OCI-LY1 (cell line): ENCODE data around the gene ARID3C.

Experiments used
- H2AFZ ChIP-seq: fragments of 200-600 bp; sonication (generic), shearing (Covaris generic); 2 replicates; pipeline ENCODE4 v1.6.0; 2014; ENCODE audit warnings: antibody characterized with exemption, mild to moderate bottlenecking, low read length
- H3F3A ChIP-seq: fragments of 200-600 bp; sonication (generic), shearing (Covaris generic); 2 replicates; pipeline ENCODE4 v1.6.0; 2014; ENCODE audit warnings: mild to moderate bottlenecking, antibody characterized with exemption, low read length, moderate library complexity; ENCODE audit not compliant: insufficient read depth
- H3K27ac ChIP-seq: fragments of 200-600 bp; sonication (generic); 2 replicates; pipeline ENCODE4 v1.5.1; 2014; ENCODE audit warnings: low read length, mixed run types, mild to moderate bottlenecking, low read depth; ENCODE audit not compliant: poor library complexity, severe bottlenecking
- H3K27me3 ChIP-seq: fragments of 200-600 bp; sonication (generic); 2 replicates; pipeline ENCODE4 v1.6.0; 2014; ENCODE audit warnings: antibody characterized with exemption, mild to moderate bottlenecking, low read length, moderate library complexity; ENCODE audit not compliant: insufficient read depth
- H3K36me3 ChIP-seq: fragments of 200-600 bp; sonication (generic); 2 replicates; pipeline ENCODE4 v1.6.1; 2014; ENCODE audit warnings: mild to moderate bottlenecking, antibody characterized with exemption, low read length, moderate library complexity, mixed read lengths; ENCODE audit not compliant: insufficient read depth
- H3K4me1 ChIP-seq: fragments of 200-600 bp; sonication (generic); 2 replicates; pipeline ENCODE4 v1.5.1; 2014; ENCODE audit warnings: mild to moderate bottlenecking, low read length, moderate library complexity; ENCODE audit not compliant: insufficient read depth, severe bottlenecking
- H3K4me2 ChIP-seq: fragments of 200-600 bp; sonication (generic), shearing (Covaris generic); 2 replicates; pipeline ENCODE4 v1.6.1; 2014; ENCODE audit warnings: low read length
- H3K4me3 ChIP-seq: fragments of 200-600 bp; sonication (generic); 2 replicates; pipeline ENCODE4 v1.5.1; 2014; ENCODE audit warnings: low read length, low read depth, mild to moderate bottlenecking, mixed read lengths; ENCODE audit not compliant: poor library complexity, severe bottlenecking
- H3K79me2 ChIP-seq: fragments of 200-600 bp; shearing (Covaris generic); 2 replicates; pipeline ENCODE4 v1.6.1; 2016; ENCODE audit warnings: mixed run types, low read length, mixed read lengths; ENCODE audit not compliant: insufficient read depth
- H3K9ac ChIP-seq: fragments of 200-600 bp; sonication (generic), shearing (Covaris generic); 2 replicates; pipeline ENCODE4 v1.6.1; 2014; ENCODE audit warnings: mild to moderate bottlenecking, low read length, mixed read lengths
- H3K9me2 ChIP-seq: fragments of 200-600 bp; sonication (generic), shearing (Covaris generic); 2 replicates; pipeline ENCODE4 v1.6.1; 2014; ENCODE audit warnings: low read depth, mild to moderate bottlenecking, low read length, mixed read lengths
- H3K9me3 ChIP-seq: fragments of 200-600 bp; shearing (Covaris generic); 2 replicates; pipeline ENCODE4 v1.6.1; 2014; ENCODE audit warnings: low read length, mixed read lengths
- H4K20me1 ChIP-seq: fragments of 200-600 bp; sonication (generic), shearing (Covaris generic); 2 replicates; pipeline ENCODE4 v1.6.0; 2016; ENCODE audit warnings: mild to moderate bottlenecking, low read length; ENCODE audit not compliant: insufficient read depth
- CTCF ChIP-seq: fragments of 200-600 bp; sonication (generic), shearing (Covaris generic); IDR thresholded peaks from 2 replicates; pipeline ENCODE4 v1.5.1; 2017; ENCODE audit warnings: mild to moderate bottlenecking, antibody characterized with exemption, low read length, moderate library complexity, mixed read lengths
- EZH2 ChIP-seq: fragments of 200-600 bp; sonication (generic), shearing (Covaris generic); IDR thresholded peaks from 2 replicates; pipeline ENCODE4 v1.8.0; 2017; ENCODE audit warnings: borderline replicate concordance, mixed run types, mild to moderate bottlenecking, antibody characterized with exemption, low read length, moderate library complexity, mixed read lengths

ARID3C gene

GRCh38 chr9:34590381-34591247 is 38.3 kb downstream of the ARID3C start:
- Histone ChIP-seq H3K27me3 (peaks cover 13% of the 10 kb centered on the region; the same call in 1 of the 2 replicates), H3K79me2 (no peaks in the 10 kb centered on the region), H4K20me1 (no peaks in the 10 kb centered on the region), H2AFZ (no peak overlapping the region), H3K36me3 (no peaks in the 10 kb centered on the region), H3K4me1 (no peaks in the 10 kb centered on the region), H3K27ac (no peak overlapping the region), H3K4me3 (no peak overlapping the region), H3K9me2 (no peaks in the 10 kb centered on the region), H3K9me3 (no peaks in the 10 kb centered on the region), H3K9ac (no peak overlapping the region), H3F3A (no peaks in the 10 kb centered on the region), H3K4me2 (peak overlapping the region; percentile 34; the same call in 1 of the 2 replicates)
- TF ChIP-seq CTCF, result no peak
- TF ChIP-seq EZH2, result no peak

GRCh38 chr9:34589636-34590380 is 39.1 kb downstream of the ARID3C start, which contains the start of gene CNTFR:
Gene CNTFR, minus strand, starts transcription at chr9:34589724. Its CDS starts 20,743 bp downstream, at chr9:34568981.
- Histone ChIP-seq H3K9me3 (no peaks in the 10 kb centered on the region), H3K4me2 (peak within 1 kb of the TSS; percentile 34; the same call in 1 of the 2 replicates), H3F3A (no peaks in the 10 kb centered on the region), H3K4me1 (no peaks in the 10 kb centered on the region), H3K9ac (no peak within 1 kb of the TSS), H3K27me3 (peaks cover 13% of the 10 kb centered on the region; the same call in 1 of the 2 replicates), H3K4me3 (peak within 1 kb of the TSS; percentile 32), H3K36me3 (no peaks in the 10 kb centered on the region), H2AFZ (no peak within 1 kb of the TSS), H3K79me2 (no peaks in the 10 kb centered on the region), H3K27ac (no peak within 1 kb of the TSS), H3K9me2 (no peaks in the 10 kb centered on the region), H4K20me1 (no peaks in the 10 kb centered on the region)
- TF ChIP-seq EZH2, result no peak
- TF ChIP-seq CTCF, result no peak

- TF ChIP-seq EZH2, result no peak
- TF ChIP-seq CTCF, result no peak
- no peaks in the 10 kb centered on the region for H3K79me2 ChIP-seq
- H3K27me3 ChIP-seq, result peaks cover 13% of the 10 kb centered on the region; the same call in 1 of the 2 replicates
- H3K9me3 ChIP-seq, result no peaks in the 10 kb centered on the region
- no peak overlapping the region for H2AFZ ChIP-seq
- no peak overlapping the region for H3K4me2 ChIP-seq
- no peaks in the 10 kb centered on the region for H3K4me1 ChIP-seq
- no peaks in the 10 kb centered on the region for H3F3A ChIP-seq
- no peak overlapping the region for H3K4me3 ChIP-seq
- no peak overlapping the region for H3K9ac ChIP-seq
- H3K27ac ChIP-seq, result no peak overlapping the region
- no peaks in the 10 kb centered on the region for H4K20me1 ChIP-seq
- no peaks in the 10 kb centered on the region for H3K9me2 ChIP-seq
- no peaks in the 10 kb centered on the region for H3K36me3 ChIP-seq
Measured at GRCh38 chr9:34588671-34589635, 39.9 kb downstream of the ARID3C start.
